Heart right ventricle (tissue), 16 donors: ENCODE results near the gene LARP4B. TPM values are rescaled to one million over a fixed set of nuclear protein-coding genes. Genes with fewer than 3 reads are reported as not detected.

Experiments used
- ATAC-seq, 8 donors: fragments of 200-7000 bp; cut with Tn5 transposase; one replicate each; pipeline ENCODE4 v1.9.1; 2020; ENCODE audit warnings: mild to moderate bottlenecking in 8 of 8, moderate library complexity in 8 of 8, moderate number of reproducible peaks in 1 of 8
- DNase-seq, 2 donors: peaks; one replicate each; pipeline ENCODE4 v3.0.0-alpha.2; 2020
- H3K27ac ChIP-seq, 10 donors: fragments of 200-600 bp; sonication (generic) in 2 of 10; one replicate each; pipeline versions ENCODE4 v1.5.0 to v1.8.0; 2020 to 2022; ENCODE audit warnings: mild to moderate bottlenecking in 3 of 10
- H3K27me3 ChIP-seq, 7 donors: fragments of 200-600 bp; one replicate each; pipeline ENCODE4 v1.8.0; 2021 to 2022; ENCODE audit warnings: mild to moderate bottlenecking in 2 of 7
- H3K36me3 ChIP-seq, 9 donors: fragments of 200-600 bp; sonication (generic) in 1 of 9; one replicate each; pipeline versions ENCODE4 v1.5.0 to v1.8.0; 2020 to 2022; ENCODE audit warnings: mild to moderate bottlenecking in 2 of 9
- H3K4me1 ChIP-seq, 9 donors: fragments of 200-600 bp; sonication (generic) in 1 of 9; one replicate each; pipeline versions ENCODE4 v1.5.0 to v1.8.0; 2020 to 2022; ENCODE audit warnings: mild to moderate bottlenecking in 4 of 9
- H3K4me3 ChIP-seq, 10 donors: fragments of 200-600 bp; sonication (generic) in 2 of 10; one replicate each; pipeline versions ENCODE4 v1.5.0 to v1.8.0; 2020 to 2022; ENCODE audit warnings: mild to moderate bottlenecking in 7 of 10, moderate library complexity in 2 of 10
- H3K9me3 ChIP-seq, 11 donors: fragments of 200-600 bp in 10 of 11; sonication (generic) in 2 of 11; one replicate each; pipeline versions ENCODE4 v1.5.0 to v1.8.0; 2013 to 2022; ENCODE audit warnings: mild to moderate bottlenecking in 2 of 11, control low read depth in 1 of 11, moderate library complexity in 1 of 11
- WGBS, 2 donors: extraction: QIAGEN DNeasy Blood & Tissue Kit; methylation state at CpG; one replicate each; pipeline ENCODE4 v1.1.7; 2013; ENCODE audit warnings: inconsistent platforms in 1 of 2; 5-methylcytosine and 5-hydroxymethylcytosine counted together
- intact Hi-C, 10 donors: fragments of 100-400 bp; cut with DNase I; formaldehyde crosslinking; loops; one replicate each; pipeline versions ENCODE4 v1.11.1 to v1.14.2; 2022
- polyA plus RNA-seq, 2 donors: library from polyadenylated mRNA; stranded (reverse); fragments of 200-250 nt; gene quantifications; one replicate each; pipeline ENCODE4 v1.2.3, GENCODE V29; 2013
- total RNA-seq, 10 donors: library from RNA; stranded (reverse); fragmentation: NEBNext Ultra II Directional in 3 of 10; extraction: Animal tissue kit (Norgen Biotek cat#: 25700) in 3 of 10; gene quantifications; one replicate each; pipeline versions ENCODE4 v1.2.1 to v1.2.4, GENCODE V29; 2021 to 2023
- TF ChIP-seq, protein P1 (sequence below), 9 donors: fragments of 200-600 bp; sonication (generic) in 2 of 9; IDR thresholded peaks; one replicate each; pipeline versions ENCODE4 v1.5.0 to v1.8.0; 2021 to 2022; ENCODE audit warnings: antibody characterized with exemption in 9 of 9, mild to moderate bottlenecking in 5 of 9, moderate library complexity in 1 of 9
- donor health status: Arrhythmogenic right ventricular cardiomyopathy.
- donor health status: ischemic (EF 13 %, LVEDD 7.1; RV severe dilation, severe dysfunction).
- donor health status: healthy with polysubstance abuse.
- donor health status: DM: no; HTN: yes; CAD: no.
- donor health status: DM: no; HTN: no; CAD: no.
- donor health status: ischemic (EF 25% LVEDD 6.9; RV normal size, moderate dysfunction).
- donor health status: ischemic (EF 25% LVEDD 5.7; RV mildly dilated, moderate dysfunction).
- donor health status: healthy.
- donor health status: DM: yes; HTN: yes; CAD: no.
- donor health status: Ischemic cardiomyopathy.
- donor health status: ischemic (EF 35%, LVEDD 5.7; RV mildly dilated, moderate dysfunction).
- donor health status: nonischemic (EF 11% LVEDD 7.7; RV severe dilation, severe dysfunction).
- donor health status: DM: yes; HTN: yes; CAD: no.
- donor health status: PGD.
- donor health status: ischemic (EF 29% LVEDD 5.4; RV normal size, mild dysfunction).
- donor health status: nonischemic (EF 23%, LVEDD 6.1; RV moderate dilation, normal function).

LARP4B gene
- total and polyA plus RNA-seq, 12 donors: 10.6 to 82.6 (median 61.9) TPM

DNA sequence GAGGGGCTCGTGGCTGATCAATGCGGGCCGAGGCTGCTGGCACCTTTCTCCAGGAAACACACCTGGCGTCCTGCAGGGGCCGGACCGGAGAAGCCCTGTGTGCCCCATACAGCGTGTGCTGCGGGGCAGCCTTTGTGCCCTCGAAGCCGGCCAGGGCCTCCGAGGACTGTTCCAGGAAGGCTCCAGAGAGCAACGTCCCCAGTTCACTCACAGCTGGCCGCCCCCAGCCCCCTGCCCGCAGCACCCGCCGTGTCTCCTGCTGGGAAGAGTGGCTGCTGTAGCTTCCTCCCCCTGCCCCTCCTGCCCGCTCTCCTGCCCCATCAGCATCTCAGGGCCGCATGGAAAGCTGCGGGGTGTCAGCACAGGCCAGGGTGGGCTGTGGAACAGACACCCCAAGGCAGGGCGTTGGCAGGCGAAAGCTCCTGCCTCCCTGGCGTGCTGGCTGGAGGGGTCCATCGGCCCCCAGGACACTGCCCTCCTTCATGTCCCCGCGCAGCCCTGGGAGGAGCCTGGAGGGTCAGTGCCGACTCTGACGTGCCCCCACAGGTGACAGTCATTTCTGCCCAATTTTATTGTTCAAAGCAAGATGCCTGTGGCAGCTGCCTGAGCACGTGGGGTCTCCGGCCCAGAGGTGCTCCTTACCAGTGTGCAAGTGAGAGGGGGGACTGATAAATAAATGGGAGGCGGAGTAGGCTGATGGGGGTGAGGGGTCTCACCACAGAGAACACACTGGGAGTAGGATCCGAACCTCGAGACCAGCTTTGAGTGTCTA is 146.2 kb downstream of the LARP4B start:
- no peaks in the 10 kb centered on the region for H3K36me3 ChIP-seq
- H3K27me3 ChIP-seq: peaks cover 0 to 33% (median 26%) of the 10 kb centered on the region in 7 donors
- H3K4me3 ChIP-seq: peak overlapping the region in 9 of 10 donors; percentile 35 to 56 (median 48)
- intact Hi-C loops: loop anchor here in 6 of 10 donors (2.0 to 10.0 kb wide), 5 partner anchors 103 to 274 kb away; no protein-coding TSS in a partner anchor
- no peak for DNase-seq
- ATAC-seq: peak in 2 of 8 donors; percentile 26 to 44
- TF ChIP-seq, protein P1, sequence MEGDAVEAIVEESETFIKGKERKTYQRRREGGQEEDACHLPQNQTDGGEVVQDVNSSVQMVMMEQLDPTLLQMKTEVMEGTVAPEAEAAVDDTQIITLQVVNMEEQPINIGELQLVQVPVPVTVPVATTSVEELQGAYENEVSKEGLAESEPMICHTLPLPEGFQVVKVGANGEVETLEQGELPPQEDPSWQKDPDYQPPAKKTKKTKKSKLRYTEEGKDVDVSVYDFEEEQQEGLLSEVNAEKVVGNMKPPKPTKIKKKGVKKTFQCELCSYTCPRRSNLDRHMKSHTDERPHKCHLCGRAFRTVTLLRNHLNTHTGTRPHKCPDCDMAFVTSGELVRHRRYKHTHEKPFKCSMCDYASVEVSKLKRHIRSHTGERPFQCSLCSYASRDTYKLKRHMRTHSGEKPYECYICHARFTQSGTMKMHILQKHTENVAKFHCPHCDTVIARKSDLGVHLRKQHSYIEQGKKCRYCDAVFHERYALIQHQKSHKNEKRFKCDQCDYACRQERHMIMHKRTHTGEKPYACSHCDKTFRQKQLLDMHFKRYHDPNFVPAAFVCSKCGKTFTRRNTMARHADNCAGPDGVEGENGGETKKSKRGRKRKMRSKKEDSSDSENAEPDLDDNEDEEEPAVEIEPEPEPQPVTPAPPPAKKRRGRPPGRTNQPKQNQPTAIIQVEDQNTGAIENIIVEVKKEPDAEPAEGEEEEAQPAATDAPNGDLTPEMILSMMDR (IDR thresholded peaks at IDR 0.05): no peak
- no peaks in the 10 kb centered on the region for H3K9me3 ChIP-seq
- peaks cover 0 to 32% (median 18%) of the 10 kb centered on the region in 9 donors for H3K4me1 ChIP-seq
- 55 to 58% methylated on average over 32 of the region's 32 CpGs for WGBS, 2 donors
- no peak overlapping the region for H3K27ac ChIP-seq

DNA sequence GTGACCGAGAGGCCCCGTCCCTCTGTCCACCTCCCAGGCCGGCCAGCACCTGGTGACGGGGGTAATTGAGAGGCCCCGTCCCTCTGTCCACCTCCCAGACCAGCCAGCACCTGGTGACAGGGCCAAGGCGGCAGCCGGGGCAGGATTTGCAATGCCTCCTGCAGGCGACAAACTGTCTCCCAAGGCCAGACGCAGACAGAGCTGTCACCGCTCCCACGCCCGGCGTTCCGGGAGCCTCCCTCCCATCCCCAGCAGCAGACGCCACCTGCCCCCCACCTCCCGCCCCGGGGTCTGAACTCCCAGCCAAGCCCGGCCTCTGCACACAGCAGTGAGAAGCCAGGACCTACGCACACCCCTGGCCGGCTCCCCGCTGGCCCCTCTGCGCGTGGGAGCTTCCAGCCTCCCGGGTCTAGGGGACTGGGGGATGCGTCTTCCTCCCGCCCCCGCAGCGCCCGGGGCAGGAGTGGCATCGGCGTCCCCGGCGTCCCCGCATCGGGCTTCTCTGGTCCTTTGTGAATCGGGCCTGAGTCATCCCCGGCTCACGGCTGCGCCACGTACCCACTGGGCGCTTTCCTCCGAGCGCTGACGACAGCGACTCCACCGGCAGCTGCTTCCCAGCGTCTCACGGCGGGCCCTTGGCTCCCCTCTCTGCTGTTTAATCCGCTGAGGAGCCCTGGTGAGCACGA is 147.0 kb downstream of the LARP4B start:
- WGBS, 2 donors: 4 to 5% methylated on average over 51 of the region's 51 CpGs
- peak; percentile 33 to 46 for DNase-seq
- ATAC-seq: peak; percentile 46 to 89 (median 66)
- Histone ChIP-seq H3K4me1 (peaks cover 0 to 28% (median 17%) of the 10 kb centered on the region in 9 donors), H3K27ac (peak overlapping the region in 1 of 10 donors; percentile 13), H3K9me3 (no peaks in the 10 kb centered on the region), H3K4me3 (peak overlapping the region in 9 of 10 donors; percentile 35 to 56 (median 48)), H3K27me3 (peaks cover 0 to 33% (median 26%) of the 10 kb centered on the region in 7 donors), H3K36me3 (no peaks in the 10 kb centered on the region)
- intact Hi-C loops: loop anchor here in 6 of 10 donors (2.0 to 10.0 kb wide), 5 partner anchors 102 to 274 kb away; no protein-coding TSS in a partner anchor
- TF ChIP-seq, protein P1 (IDR thresholded peaks at IDR 0.05): peak in 3 of 9 donors; percentile 12 to 26 (median 23)

- no peak for ATAC-seq
- intact Hi-C loops: loop anchor here in 3 of 10 donors (10.0 kb wide), 2 partner anchors 188 to 198 kb away; no protein-coding TSS in a partner anchor
These were observed 148.5 kb downstream of the LARP4B start for GRCh38 chr10:782751-783648.

More at GRCh38 chr10:782751-783648, 148.5 kb downstream of the LARP4B start:
- H3K27me3 ChIP-seq: peaks cover 0 to 33% (median 26%) of the 10 kb centered on the region in 7 donors
- H3K4me3 ChIP-seq: no peak overlapping the region
- no peak for DNase-seq
- 85 to 88% methylated on average over 32 of the region's 32 CpGs for WGBS, 2 donors
- peaks cover 0 to 13% (median 8%) of the 10 kb centered on the region in 9 donors for H3K4me1 ChIP-seq
- TF ChIP-seq, protein P1 (IDR thresholded peaks at IDR 0.05): no peak
- H3K36me3 ChIP-seq: no peaks in the 10 kb centered on the region
- no peaks in the 10 kb centered on the region for H3K9me3 ChIP-seq
- no peak overlapping the region for H3K27ac ChIP-seq
